HG03108 (cell line): ENCODE measurements around the gene DLL1.
"Not testable (repeated sequence)": the region's sequence is repeated elsewhere in the genome, so short reads cannot be mapped to it uniquely, and the experiment has no call there.

Experiments used
- ATAC-seq: cut with Tn5 transposase; IDR thresholded peaks from one replicate; pipeline ENCODE4 v1.9.1; 2021; ENCODE audit warnings: moderate library complexity; ENCODE audit not compliant: unreplicated experiment

DLL1 gene

DNA sequence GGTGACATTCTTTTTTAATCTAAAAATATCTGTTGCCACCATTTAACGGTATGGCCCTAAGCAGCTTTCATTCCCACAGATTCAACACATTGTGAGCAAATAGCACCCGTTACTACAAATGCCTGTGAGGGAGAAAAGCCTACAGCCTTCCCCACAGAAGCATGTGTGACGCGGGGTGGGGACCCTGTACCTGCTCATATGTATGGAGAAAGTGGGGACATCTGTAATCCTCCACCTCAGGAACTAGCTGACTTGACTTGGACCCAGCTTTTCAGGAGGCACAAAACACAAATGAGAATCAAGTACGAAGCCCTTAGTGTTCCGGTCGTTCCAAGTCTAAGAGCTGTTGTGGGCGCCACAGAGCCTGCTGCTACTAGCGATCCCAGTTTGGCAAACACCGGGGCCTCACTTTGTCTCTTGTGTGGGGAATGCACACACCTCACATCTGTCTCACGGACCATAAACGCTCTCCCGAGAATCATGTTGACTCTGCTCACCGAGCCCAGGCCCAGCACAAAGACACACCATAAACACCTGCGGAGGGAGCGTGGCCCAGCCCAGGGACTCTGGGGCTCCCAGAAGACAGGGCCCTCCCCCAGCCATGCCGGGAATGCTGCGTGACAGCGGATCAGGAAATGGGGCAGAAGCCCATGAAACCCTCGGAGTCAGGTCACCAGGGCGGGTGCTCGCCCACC, 21.6 kb downstream of the DLL1 start:
- ATAC-seq, result no peak

DNA sequence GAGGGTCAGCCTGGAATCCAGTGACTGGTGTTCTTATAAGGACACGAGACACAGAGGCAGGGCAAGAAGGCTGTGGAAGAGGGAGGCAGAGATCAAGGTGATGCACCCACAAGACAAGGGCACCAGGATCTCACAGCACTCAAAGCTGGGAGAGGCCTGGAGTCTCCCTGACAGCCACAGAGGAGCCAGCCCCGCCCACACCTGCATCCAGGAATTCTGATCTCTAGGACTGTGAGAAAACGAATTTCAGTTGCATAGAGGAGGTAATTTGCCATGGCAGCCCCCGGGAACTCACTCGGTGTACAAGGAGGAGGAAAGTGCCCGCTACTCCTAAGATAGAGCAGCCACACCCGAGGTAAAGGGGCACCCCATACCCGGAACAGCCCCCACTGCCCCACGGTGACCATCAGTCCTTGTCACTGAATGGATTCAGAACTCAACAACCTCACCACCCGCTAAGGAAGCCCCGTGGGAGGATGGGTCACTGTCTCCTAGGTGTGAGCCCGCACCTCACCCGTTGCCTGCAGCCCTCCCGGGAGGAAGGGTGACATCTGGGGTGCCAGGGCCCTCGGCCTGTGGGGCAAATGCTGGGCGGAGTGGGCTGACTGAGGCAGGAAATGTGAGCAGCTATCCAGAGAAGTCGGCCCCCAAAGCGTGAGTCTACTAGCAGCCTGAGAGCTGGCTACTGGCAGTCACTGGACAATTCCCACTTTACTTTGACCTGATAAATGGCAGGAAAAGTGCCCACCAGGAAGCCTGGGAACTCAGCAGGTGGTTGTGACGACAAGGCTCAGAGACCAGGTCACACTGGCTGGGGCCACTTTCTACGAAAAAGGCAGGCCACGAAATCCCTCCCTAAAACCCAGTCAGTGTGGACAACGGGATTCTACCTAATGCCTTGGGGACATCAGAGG, 22.4 kb downstream of the DLL1 start:
- ATAC-seq, result no peak

DNA sequence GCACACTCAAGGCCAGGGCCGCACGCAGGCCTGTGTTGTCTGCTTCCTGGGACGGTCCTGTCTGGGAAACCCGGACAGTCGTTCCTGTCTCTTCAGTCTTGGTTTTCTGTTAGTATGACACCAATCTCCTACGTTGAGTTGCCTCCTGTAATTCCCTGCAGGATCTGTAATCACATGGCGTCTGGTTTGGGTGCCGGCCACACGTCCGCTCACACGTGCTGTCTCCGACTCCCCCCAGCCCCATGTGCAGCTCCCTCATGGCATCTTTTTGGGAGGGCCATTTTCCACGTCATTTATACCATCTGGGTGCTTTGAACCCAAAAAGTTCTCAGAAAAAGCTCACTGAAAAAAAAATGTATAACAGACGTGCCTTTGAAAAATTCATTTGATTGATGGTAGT, 23.2 kb downstream of the DLL1 start:
- ATAC-seq, result no peak

DNA sequence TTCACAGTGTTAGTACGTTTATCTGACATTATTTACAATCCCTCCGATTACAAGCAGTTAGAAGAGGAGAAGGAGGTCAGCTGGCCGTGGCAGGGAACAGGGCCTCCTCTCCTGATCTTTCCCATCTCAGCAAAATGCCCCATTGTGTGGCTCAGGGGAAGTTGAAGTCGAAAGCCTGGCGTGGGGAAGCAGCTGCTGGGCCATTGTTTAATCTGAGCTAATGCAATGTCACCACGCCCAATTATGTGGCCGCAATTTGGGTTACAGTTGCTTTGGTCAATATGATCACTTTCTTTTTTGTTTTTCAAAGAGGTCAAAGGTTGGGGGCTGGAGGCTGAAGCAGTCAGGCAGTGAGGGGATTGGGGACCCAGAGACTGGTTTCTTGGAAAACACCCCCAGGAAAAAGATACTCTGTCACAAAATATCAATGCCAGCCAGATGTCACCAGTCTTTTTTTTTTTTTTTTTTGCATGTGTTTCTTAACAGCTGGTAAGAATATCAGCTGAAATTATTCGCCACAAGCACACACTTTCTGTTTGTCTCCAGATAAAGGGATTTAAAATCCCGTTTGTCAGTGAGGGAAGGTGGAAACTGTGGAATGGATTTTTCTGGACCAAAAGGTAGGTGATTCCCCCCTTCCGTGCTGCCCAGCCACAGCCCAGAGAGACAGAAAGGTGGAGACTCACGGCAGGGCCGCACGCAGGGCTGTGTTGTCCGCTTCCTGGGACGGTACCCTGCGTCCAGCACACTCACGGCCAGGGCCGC, 24.6 kb downstream of the DLL1 start:
- ATAC-seq, result no peak

DNA sequence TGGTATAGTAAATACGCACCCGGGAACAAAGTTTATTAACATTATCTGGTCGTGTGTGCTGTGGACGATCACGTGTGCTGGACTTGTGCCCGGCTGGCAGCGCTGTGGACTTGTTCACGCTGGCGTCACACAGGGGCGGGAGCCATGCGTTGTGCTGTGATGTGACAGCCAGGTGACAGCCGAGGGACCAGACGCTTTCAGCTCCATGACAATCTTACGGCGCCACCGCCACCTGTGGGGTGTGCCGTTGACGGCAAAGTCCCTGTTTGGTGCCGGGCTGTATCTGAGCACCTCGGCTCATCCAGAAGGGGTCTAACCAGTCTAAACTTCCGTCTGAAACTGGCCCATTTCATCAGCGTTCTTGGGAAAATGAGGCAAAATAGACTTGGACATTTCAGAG, 25.2 kb downstream of the DLL1 start:
- no peak for ATAC-seq

DNA sequence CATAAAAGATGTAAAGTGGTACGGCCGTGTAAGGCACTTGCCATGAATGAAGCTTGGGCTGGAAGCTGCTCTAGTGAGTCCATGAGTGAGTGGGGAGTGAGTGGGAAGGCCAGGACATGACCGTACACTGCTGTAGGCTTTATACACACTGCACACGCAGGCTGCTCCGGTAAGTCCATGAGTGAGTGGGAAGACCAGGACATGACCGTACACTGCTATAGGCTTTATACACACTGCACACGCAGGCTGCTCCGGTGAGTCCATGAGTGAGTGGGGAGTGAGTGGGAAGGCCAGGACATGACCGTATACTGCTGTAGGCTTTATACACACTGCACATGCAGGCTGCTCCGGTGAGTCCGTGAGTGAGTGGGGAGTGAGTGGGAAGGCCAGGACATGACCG, 26.2 kb downstream of the DLL1 start:
- ATAC-seq, result not testable (repeated sequence)

DNA sequence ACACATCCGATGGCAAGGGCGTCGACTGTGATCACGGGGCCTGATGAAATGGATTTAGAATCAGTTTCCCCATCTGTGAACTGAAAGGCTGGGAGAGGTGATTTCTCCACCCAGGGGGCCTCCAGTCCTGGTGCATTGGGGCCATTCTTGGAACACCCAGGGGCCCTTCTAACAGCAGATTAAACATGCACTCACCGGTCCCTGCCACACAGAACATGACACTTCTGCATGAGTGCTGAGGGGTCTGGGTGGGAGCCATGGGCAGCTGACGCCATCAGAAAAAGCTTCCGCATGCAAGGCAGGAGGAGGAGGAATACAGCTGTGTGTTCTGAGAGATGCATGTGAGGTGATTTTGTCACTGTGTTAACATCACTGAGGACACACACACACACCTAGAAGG, 26.8 kb downstream of the DLL1 start:
- no peak for ATAC-seq

DNA sequence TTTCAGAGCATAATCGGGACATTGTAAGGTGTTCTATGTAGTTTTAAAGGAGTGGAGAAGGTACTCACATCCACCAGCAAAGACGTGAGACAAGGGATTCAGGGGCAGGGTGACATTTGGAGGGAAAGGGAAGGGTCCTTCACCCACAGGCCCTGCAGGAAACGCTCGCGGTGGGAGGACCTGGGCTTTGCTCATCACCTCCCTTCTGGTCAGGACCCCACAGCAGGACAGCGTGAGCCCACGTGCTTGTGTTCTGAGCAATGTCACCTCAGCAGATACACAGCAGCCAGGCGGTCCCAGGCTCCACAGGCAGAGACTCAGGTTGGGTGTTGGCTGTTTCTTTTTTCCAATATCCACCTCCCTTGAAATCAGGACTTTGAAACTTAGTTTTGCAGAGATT, 27.5 kb downstream of the DLL1 start:
- no peak for ATAC-seq

DNA sequence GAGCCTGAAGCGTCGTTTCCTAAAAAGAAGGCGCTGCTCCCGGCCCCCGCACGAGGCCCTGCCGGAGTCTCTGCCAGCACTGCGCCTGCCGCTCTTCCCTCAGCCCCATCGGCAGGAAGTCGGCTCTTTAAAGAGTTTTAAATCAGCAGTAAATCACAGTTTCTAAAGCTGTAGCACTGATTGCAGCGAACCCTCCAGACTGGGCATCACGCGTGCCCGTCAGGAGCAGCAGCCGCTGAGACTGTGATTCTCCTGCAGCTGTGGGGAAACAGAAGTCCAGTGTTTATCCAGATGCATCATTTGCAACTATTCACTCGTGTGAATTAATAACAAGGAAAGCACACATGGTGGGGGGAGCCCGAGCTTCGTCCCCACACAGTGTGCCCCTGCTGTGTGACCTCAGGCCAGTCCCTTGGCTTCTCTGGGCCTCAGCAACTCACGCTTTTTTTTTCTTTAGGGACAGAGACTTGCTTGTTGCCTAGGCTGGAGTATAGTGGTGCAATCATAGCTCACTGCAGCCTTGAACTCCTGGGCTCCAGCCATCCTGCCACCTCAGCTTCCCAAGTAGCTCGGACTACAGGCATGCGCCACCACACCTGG, 28.3 kb downstream of the DLL1 start:
- no peak for ATAC-seq

DNA sequence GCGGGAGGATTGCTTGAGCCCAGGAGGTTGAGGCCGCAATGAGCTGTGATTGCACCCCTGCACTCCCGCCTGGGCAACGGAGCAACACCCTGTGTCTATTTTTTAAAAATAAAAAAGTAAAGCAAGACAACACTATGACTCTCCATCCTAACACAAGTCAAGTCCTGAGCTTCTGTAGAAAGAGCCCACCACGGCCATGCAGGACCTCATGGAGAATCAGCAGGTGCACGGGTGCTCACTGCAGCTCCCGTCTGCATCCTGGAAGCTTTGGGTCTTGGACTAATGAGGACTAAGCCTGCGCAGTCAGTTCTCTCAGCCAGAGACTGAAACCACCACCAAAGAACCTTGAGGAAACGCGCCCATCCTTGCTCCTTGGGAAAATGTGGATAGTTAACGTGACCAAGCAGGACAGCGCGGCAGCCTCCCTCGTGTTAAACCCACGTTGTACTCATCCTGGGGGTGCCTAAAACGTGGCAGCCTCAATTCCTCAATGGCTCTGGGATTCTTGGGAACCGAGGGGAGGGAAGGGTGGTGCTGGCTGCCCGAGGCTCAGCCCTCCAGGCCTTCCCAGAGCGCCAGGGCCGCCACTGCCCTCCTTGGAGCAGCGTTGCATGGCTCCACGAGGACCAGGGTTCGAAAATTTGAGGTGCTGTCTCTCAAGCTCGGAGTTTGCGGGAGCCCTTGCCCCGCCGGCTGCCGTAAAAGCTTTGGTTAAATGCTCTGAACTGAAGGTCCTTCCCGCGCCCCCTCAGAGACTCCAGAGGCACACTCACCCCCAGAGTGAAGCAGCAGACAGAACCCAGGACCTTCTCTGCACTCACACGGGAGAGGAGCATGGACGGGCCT, 29.0 kb downstream of the DLL1 start:
- no peak for ATAC-seq

DNA sequence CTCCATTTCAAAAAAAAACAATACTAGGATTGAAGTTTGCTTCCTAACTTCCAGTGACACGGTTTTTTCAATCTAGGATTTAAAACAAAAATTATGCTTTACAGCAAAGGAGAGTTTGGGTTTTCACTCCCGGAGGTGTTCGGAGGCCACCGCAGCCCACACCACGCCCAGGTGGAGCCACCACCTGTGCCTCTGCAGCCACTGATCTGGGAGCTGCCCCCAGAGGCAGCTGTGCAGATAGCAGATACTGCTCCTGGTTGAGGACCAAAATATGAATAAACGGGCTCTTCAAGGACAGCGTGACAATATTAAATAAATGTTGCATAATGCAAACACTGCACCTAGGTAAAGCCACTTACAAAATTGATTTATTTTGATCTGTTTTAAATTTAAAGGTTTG, 30.2 kb downstream of the DLL1 start:
- no peak for ATAC-seq

DNA sequence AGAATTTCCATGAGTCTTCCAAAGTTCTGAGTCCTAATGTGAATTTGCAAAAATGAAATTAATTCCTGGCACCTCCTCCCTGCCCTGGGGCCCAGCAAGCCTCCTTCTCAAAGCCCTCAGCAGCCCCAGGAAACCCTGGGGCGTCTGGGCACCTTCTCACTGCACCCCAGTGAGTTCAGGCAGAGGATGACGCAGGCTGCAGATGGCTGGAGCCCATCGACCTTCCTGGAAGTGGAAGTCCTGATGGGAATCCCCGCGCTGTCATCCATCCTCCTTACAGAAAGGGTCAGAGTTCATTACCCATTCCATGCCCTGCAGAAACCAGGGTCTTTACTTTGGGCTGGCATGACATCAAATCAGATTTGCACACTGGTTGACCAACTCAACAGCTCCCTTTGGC, 31.6 kb downstream of the DLL1 start:
- no peak for ATAC-seq

DNA sequence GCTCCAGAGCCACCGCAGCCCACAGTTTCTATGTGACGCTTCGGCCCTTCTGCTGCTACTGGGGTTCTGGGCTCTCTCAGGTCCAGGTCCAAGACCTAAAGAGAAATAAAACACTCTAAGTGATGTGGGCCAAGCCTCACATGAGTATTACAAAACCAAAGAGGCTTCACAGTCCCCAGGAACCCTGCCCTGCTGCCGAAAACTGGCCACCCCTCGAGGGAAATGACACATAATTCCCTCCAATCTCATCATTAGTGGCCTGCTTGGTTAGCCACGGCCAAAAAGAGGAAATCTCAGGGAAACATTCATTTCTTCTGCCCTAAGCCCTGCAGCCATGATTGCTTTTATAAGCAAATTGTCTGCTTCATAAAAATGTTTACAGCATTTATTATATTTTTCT, 32.5 kb downstream of the DLL1 start:
- no peak for ATAC-seq

DNA sequence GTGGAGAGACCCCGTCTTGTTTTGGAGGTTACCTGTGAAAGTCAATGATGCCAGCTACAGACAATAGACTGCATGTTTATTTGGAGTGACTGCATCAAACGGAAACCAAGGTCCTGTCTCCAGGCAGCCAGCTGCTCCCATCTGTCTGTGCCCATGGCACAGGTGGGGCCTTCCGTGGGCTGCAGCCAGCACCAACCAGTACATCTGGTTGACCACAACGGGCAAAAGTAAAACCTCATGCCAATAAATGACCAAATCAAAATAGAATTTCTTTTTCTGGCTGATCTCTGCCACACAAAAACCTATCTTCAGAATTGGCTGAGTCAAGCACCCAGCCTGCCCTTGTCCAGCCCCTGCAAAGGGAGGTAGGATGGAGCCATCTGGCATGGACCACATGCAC, 33.5 kb downstream of the DLL1 start:
- ATAC-seq, result no peak

DNA sequence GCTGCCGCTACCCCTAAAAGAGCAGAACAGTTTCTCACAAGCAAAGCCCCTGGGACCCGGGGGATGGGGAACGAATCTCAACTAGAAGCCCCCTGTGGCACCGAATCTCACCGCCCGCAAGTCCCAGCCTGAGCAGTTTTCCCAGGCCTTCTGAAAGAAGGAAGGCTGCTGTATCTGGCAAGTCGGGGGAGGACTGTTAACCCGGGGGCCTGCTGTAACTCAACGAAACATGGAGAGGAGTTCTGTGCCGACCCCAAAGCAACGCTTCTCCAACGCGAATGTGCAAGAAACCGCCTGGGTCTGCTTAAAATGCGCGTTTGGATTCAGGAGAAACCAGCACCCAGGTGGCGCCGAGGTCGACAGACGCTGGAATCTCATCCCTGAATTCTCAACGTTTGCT, 34.2 kb downstream of the DLL1 start:
- ATAC-seq, result no peak

DNA sequence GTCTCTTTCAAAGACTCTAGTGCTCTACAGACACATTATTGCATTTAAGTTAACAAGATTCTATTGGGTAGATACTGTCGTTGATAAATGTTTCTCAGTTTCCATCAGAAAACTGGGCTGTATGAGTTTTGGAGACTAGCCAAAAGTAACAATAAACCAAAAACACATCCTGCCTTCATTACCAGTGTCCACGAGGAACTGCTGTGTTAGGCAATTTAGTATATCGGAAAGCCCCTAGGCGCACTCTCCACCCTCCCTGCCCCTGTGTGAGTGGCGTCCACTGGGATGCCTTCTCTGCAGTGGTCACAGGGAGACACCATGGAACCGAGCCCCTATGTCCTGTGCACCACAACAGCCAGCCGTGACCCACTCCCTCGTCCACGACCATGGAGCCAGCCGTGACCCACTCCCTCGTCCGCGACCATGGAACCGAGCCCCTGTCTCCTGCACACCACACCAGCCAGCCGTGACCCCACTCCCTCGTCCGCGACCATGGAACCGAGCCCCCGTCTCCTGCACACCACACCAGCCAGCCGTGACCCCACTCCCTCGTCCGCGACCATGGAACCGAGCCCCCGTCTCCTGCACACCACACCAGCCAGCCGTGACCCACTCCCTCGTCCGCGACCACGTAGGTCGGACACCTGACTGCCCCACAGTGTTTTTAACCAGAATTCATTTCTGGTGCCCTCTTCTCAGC, 35.3 kb downstream of the DLL1 start:
- no peak for ATAC-seq

DNA sequence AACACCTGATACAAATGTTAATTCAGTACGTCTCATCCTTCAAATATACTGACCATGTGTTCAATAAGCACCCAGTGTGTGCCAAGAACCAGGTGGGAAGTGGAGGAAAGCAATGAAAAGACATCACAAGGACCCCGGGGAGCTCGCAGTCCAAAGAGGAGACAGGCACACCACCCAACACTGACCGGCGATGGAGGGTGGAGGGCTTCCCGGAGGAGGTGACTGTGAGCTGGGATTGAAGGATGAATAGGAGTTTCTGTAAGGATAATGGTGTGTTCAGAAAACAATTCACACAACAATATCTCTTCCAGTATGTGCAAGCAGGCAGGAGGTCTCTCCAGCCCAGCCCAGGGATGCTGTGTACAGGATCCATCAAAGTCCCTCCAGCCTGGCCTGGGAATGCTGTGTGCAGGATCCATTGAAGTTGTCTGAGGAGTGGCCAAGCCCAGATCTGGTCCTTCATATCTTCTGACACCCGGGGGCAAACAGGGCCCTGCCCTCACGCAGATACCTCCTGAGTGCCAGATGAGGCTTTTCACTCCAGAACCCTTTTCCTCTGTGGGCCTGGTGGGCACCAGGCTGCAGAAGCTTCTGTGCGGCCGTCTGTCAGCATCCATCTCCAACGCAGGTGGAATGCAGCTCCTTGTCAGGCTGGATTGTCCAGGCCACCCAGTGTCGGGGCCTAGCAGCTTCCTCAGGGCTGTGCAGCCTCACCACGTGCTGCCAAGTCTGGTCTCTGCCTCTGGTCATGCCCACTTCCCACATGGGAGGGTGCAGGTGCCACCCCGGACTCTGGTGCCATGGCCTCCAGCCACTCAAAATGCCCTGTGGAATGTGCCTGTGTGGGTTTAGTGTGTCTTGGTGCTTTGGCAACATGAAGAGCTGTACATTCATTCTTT, 36.3 kb downstream of the DLL1 start:
- ATAC-seq, result no peak

DNA sequence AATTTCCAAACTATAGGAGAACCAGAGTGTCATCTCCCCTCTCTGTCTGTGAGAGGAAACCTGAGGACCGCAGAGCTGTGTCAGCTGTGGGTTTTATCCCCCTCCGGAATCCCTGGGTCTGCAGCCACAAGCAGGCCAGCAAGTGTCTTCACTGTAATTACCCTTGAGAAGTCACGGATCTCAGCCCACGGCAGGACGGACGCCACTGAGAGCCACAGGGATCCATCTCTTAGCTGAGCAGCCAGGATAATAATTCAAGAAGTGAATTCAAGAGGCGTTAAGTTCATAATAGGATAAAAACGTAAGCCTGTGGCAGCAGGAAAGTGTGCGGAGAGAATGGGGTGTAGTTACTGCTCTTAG, 37.0 kb downstream of the DLL1 start:
- no peak for ATAC-seq
